GM21717 (cell line): ENCODE results near the gene ZNF25.
"Not testable (repeated sequence)": the region's sequence is repeated elsewhere in the genome, so short reads cannot be mapped to it uniquely, and the experiment has no call there.

Experiments
- ATAC-seq: cut with Tn5 transposase; IDR thresholded peaks from one replicate; pipeline ENCODE4 v1.9.1; 2021; ENCODE audit warnings: mild to moderate bottlenecking, moderate library complexity; ENCODE audit not compliant: unreplicated experiment

The ZNF25 gene

DNA sequence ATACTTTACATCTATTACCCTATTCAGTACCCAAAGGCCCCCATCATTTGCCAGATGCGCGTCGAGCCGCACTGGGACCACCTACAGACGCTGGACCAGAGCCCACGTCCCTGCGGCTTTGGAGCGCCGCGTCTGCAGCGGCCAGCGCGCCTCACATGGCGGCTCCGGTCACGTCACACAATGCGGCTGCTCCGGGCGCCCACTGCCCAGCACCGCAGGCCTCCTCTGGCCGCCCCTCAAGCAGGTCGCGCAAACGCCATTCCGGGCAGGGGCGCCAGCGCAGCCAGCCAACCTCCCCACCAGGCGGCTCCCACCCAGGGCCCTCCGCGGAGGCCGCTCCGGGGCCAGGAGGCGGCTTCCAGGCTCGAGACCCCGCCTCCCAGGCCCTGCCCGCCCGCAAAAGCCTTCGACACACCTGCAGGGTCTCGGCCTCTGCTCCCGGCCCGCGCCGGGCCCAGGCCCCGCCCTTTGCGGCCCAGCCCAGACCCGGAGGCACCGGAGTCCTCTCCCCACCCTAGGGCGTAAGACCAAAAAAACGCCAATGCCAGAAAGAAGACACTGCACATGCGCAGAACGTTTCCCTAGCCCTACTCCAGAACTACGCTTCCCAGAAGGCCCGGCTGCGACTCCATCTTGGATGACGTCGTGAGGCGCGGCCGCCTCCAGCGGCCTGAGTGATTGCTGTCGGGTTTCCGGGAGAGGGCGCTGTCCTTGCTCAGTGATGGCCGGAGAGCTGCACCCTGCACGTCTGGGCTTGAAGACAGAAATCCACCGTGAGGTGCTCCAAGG is at the start of gene ZNF25:
TSS of gene ZNF25 (minus strand) at position 557 of the 789 bp plus-strand sequence. CDS start 4,925 bp downstream, outside the sequence.
- peak; percentile 97 for ATAC-seq

DNA sequence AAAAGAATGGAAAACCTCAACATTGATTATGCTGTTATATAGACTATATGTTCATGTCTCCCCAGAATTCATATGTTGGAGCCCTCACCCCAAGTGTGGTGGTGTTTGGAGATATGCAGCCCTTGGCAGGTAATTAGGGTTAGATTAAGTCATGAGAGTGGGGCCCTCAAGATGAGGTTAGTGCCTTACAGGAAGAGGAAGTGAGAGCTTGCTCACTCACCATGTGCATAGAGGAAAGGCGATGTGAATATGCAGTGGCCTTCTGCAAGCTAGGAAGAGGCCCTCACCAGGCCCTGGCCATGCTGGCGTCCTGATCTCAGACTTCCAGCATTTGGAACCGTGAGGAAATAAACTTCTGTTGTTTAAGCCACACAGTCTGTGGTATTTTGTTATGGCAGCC is 48.8 kb upstream of the ZNF25 start:
- ATAC-seq: peak; percentile 90

GRCh38 chr10:38019124-38019523 is 42.7 kb upstream of the ZNF25 start:
- not testable (repeated sequence) for ATAC-seq

DNA sequence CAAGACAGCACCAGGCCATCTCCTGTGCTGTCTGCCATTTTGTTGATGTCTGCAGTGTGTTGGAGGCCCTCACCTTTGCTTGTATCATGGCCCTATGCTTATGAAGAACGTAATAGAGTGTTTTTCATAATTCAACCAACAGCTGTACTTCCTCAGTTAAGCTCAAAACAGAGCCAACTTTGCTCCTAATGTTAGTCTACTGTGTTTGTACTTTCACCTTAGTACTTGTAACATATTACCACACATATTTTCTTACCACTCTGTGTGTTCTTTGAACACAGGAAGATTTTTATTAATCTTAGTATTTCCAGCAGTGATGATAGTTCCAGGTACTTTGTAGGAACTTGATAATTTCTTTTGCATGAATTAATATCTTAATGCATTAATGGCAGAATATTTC is 39.9 kb upstream of the ZNF25 start:
- no peak for ATAC-seq

GRCh38 chr10:38010119-38010903 is 33.9 kb upstream of the ZNF25 start, which contains the start of gene ZNF33A:
ZNF33A (plus strand) TSS chr10:38010675; CDS start chr10:38012342, 1,667 bp downstream.
- peak; percentile 93 for ATAC-seq

DNA sequence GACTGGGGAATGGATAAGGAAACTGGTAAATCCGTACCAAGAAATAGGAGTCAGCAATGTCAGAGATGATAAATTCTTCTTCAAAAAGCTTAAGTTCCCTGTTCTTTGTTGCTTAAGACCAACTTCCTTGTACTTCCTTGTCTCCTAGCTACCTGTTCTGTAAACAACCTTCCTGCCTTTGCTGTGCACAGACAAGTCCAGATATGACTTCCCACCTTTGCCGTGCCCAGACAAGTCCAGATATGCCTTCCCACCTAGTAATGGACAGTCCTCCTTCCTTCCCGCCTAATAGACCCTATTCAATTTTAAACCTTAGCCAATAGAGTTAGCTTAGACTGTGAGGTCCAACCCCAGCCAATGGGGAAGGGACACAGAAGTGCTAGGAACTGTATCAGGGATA is 31.5 kb upstream of the ZNF25 start:
- ATAC-seq: no peak

- no peak for ATAC-seq
Observed at GRCh38 chr10:38007551-38007950, 31.1 kb upstream of the ZNF25 start.

DNA sequence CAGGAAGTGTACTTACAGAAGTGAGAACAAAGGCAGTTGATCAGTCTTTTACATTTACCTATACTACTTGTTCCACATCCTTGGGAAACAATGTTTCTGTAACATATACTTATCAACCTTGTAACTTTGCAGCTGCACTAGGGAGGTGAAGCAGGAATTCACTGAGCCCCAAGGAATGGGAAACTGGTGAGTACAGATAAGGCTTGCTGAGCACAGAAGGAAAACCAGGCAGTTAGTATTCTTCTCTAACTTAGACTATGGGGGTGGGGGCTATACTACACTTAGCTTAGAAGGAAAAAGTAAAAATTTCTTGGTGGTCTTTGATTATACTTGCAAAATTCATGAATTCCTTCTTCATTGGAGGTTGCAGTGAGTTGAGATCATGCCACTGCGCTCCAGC is 27.1 kb upstream of the ZNF25 start:
- no peak for ATAC-seq

DNA sequence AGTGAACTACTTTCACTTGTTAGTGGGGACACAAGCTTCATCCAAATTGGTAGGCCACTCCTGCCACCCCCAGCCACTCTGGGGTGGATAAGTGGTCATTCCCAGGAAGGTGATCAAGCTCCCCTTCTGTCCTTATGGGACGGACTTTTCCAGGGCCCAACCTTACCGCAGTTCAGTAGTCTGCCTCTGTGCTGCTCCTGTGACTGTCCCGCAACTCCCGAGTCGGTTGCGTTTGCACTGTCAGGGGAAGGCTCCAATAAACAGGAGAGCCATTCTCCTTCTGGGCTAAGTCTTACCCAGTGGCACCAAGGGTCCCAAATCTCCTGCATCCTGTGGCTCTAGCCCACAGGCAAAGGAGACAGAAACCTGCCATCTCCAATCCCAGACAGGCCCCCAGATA is 26.6 kb upstream of the ZNF25 start:
- ATAC-seq: no peak

GRCh38 chr10:38000474-38000873 is 24.0 kb upstream of the ZNF25 start:
- ATAC-seq: not testable (repeated sequence)

DNA sequence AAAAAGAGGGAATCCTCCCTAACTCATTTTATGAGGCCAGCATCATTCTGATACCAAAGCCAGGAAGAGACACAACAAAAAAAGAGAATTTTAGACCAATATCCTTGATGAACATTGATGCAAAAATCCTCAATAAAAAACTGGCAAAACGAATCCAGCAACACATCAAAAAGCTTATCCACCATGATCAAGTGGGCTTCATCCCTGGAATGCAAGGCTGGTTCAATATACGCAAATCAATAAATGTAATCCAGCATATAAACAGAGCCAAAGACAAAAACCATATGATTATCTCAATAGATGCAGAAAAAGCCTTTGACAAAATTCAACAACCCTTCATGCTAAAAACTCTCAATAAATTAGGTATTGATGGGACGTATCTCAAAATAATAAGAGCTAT is 22.5 kb upstream of the ZNF25 start:
- ATAC-seq: not testable (repeated sequence)

DNA sequence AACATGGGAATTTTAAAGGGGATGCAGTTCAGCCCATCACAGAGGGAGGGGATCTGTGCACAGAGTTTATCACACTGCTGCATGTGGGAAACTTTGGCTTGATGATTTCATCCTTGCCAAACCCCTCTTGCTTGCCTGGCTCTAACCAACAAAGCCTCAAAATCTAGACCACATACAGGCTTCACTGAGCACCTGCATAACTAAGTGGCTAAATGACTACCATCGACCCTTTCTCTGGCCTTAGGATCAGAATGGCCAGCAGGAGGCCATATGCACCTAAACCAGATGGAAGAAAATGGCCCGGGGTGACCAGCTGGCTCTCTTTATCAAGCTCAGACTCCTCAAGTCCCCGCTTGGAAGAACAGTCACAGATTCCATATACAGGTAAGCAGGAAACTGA is 15.6 kb upstream of the ZNF25 start:
- no peak for ATAC-seq

DNA sequence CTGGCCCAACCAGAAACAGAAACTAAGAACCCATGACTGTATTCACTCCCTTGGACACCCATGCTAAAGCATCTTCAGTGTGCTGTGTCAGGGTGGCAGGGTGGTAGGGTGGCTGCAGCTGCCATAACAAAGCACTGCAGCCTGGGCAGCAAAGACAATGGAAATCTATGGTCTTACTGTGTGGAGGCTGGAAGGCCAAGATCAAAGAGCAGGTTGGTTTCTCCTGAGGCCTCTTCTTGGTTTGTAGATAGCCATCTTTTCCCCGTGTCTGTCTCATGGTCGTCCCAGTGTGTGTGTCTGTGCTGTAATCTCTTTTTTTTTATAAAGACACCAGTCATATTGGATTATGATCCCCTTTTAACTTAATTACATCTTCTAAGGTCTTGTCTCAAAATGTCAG is 15.2 kb upstream of the ZNF25 start:
- no peak for ATAC-seq

DNA sequence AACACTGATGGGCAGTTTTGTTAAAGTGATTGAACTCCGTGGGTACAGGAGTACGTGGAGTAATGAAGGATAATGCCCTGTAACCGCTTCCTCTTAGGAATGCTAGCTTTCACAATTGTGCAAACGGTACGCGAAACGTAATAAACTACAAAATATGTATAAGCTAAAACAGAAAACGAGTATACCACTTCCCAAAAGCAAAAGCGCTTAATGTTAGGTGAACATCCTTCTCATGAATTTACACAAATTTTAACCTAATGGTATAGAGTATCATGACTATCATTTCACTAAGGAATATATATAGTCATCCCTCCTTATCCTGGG is 395 bp upstream of the ZNF25 start:
- peak; percentile 2 for ATAC-seq

DNA sequence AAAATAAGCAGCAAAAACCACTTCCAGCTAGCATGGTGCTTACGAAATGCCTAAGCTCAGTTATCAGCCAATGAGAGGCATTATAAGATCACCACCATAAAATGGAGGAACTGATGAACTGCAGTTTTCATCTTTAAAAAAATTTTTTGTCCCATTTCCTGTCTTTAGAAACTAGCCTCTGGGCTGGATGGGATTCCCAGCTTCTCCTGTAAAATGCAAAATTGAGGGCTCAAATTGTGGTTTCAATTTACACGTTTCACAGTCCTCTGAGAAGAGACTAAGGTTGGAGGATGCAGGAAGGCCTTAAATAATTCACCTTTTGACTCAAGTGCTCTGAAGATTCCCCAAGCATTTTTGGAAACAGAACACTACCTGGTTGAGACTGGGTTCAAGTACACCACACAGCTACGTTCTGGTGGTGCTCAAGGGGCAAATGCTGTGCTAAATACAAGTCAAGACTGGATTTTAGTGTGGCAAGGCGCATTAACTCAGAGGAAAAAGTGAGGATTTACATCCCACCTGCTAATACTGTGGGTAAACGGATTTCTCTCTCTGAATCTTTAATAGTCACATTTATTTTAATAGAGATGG is 951 bp downstream of the ZNF25 start:
- ATAC-seq: no peak

- no peak for ATAC-seq
Observed at GRCh38 chr10:37972396-37972795, 4.1 kb downstream of the ZNF25 start.

DNA sequence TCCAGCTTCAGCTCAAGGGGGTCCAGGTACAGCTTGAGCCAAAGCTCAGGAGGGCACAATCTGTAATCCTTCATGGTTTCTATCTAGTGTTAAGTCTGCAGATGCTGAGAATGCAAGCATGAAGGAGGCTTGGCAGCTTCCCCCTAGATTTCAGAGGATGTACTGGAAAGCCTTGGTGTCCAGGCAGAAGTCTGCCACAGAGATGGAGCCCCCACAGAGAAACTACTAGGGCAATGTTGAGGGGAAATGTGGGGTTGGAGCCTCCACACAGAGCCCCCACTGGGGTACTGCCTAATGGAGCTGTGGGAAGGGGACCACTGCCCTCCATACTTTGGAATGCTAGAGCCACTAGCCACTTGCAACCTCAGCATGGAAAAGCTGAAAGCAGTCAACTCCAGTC is 11.4 kb downstream of the ZNF25 start:
- no peak for ATAC-seq

- no peak for ATAC-seq
Observed at GRCh38 chr10:37960591-37961137, 15.8 kb downstream of the ZNF25 start.

GRCh38 chr10:37957841-37958240 is 18.6 kb downstream of the ZNF25 start:
- ATAC-seq: no peak

DNA sequence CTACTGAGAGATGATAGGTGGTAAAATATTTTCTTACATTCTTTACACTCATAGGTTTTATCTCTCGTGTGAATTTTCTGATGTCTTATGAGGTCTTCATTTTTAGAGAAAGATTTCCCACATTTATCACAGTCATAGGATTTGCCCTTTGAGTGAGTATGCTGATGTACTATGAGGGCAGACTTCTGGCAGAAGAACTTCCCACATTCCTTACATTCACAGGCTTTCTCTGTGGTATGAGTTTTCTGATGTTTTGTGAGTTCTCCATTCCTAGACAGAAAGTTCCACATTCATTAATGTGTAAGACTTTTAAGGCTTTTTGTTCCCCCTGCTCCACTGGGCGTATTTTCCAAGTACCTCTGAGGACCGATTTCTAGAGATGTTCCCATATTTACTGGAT is 23.5 kb downstream of the ZNF25 start:
- ATAC-seq: no peak

GRCh38 chr10:37952043-37952755 is 24.2 kb downstream of the ZNF25 start:
- ATAC-seq: no peak
